ENCODE results near the gene TBC1D22A. TPM values are rescaled to one million over a fixed set of nuclear protein-coding genes. Genes with fewer than 3 reads are reported as not detected.

The TBC1D22A gene
- total RNA-seq, 2 experiments from 2014 or later, result 22.3 to 43.9 TPM

- H2AFZ ChIP-seq (ENCODE audit: low read length), result no peak overlapping the region
- ChIA-PET CTCF (ENCODE audit: unreplicated experiment) (no interaction called here), POLR2A (no interaction called here)
- no peak for DNase-seq (ENCODE audit: low spot score)
- intact Hi-C loops (cut with micrococcal nuclease; ENCODE audit: unreplicated experiment), result no loop called here
- H3K79me2 ChIP-seq (ENCODE audit: insufficient read depth, low read depth, low read length), result no peaks in the 10 kb centered on the region
- H3K4me3 ChIP-seq (ENCODE audit: low read depth, low read length, poor library complexity, severe bottlenecking), result no peak overlapping the region
- H3K9me3 ChIP-seq (ENCODE audit: low read length), result no peaks in the 10 kb centered on the region
- no peak overlapping the region for H3K27ac ChIP-seq (ENCODE audit: low read depth, low read length, poor library complexity, severe bottlenecking)
- BruUV-seq (replicated peaks), result no TSS peak
- H3K4me2 ChIP-seq (ENCODE audit: low read length), result no peak overlapping the region
- no peaks in the 10 kb centered on the region for H3K9me2 ChIP-seq (ENCODE audit: insufficient read depth, low read length)
- TF ChIP-seq EZH2phosphoT487 (IDR thresholded peaks at IDR 0.05; ENCODE audit: borderline replicate concordance, low read depth, low read length), result no peak
- TF ChIP-seq, protein P1, sequence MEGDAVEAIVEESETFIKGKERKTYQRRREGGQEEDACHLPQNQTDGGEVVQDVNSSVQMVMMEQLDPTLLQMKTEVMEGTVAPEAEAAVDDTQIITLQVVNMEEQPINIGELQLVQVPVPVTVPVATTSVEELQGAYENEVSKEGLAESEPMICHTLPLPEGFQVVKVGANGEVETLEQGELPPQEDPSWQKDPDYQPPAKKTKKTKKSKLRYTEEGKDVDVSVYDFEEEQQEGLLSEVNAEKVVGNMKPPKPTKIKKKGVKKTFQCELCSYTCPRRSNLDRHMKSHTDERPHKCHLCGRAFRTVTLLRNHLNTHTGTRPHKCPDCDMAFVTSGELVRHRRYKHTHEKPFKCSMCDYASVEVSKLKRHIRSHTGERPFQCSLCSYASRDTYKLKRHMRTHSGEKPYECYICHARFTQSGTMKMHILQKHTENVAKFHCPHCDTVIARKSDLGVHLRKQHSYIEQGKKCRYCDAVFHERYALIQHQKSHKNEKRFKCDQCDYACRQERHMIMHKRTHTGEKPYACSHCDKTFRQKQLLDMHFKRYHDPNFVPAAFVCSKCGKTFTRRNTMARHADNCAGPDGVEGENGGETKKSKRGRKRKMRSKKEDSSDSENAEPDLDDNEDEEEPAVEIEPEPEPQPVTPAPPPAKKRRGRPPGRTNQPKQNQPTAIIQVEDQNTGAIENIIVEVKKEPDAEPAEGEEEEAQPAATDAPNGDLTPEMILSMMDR (conservative IDR thresholded peaks at IDR 0.05; ENCODE audit: low read length), result no peak
- peaks cover 3% of the 10 kb centered on the region; the same call in 1 of the 2 replicates for H3K36me3 ChIP-seq (ENCODE audit: insufficient read depth, low read length)
- no peaks in the 10 kb centered on the region for H4K20me1 ChIP-seq (ENCODE audit: insufficient read depth, low read length)
- peaks cover 20% of the 10 kb centered on the region for H3K4me1 ChIP-seq (ENCODE audit: insufficient read depth, low read length, poor library complexity, severe bottlenecking)
Observed at GRCh38 chr22:47056361-47056760, 293.9 kb downstream of the TBC1D22A start.

DNA sequence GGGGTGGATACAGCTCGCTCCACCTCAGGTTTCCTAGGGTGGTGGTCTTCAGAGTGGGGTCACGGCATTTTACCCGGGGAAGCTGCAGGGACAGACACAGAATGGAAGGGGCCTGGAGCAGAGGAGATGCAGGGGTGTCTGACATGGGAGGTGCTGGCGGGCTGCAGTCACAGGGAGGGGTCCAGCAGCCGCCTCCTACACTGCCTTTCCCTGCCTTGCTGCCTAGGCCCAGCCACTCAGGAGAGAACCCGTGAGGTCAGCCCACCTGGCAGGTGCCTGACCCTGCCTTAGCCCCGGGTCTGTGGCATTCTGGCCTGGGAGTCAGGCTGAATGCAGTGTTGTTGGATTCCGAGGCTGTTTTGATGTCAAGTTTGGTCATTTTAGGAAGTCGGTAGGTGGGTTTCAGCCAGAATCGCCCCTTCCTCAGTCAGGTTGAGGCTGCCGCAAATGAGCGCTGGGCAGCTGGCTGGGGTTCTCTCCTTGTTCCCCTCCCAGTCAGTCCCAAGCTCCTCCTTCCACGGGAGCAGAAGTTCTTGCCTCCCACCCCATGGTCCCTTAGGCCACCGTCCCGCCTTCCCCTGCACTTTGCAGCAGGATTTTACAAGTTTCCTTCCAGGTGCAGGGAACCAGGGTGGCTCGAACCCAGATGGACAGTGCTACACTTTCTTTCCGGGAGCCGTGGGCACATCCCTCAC, 294.5 kb downstream of the TBC1D22A start:
- BruUV-seq (replicated peaks), result no TSS peak
- no peaks in the 10 kb centered on the region for H3K9me2 ChIP-seq (ENCODE audit: insufficient read depth, low read length)
- CTCF ChIA-PET (ENCODE audit: unreplicated experiment), result no interaction called here
- H3K9me3 ChIP-seq (ENCODE audit: low read length), result no peaks in the 10 kb centered on the region
- no peak for DNase-seq (ENCODE audit: low spot score)
- no peak overlapping the region for H3K4me3 ChIP-seq (ENCODE audit: low read depth, low read length, poor library complexity, severe bottlenecking)
- H3K79me2 ChIP-seq (ENCODE audit: insufficient read depth, low read depth, low read length), result no peaks in the 10 kb centered on the region
- TF ChIP-seq, protein P1 (conservative IDR thresholded peaks at IDR 0.05; ENCODE audit: low read length), result no peak
- no peak for TF ChIP-seq EZH2phosphoT487 (IDR thresholded peaks at IDR 0.05; ENCODE audit: borderline replicate concordance, low read depth, low read length)
- H3K4me2 ChIP-seq (ENCODE audit: low read length), result no peak overlapping the region
- peaks cover 20% of the 10 kb centered on the region for H3K4me1 ChIP-seq (ENCODE audit: insufficient read depth, low read length, poor library complexity, severe bottlenecking)
- no peaks in the 10 kb centered on the region for H4K20me1 ChIP-seq (ENCODE audit: insufficient read depth, low read length)
- H3K27ac ChIP-seq (ENCODE audit: low read depth, low read length, poor library complexity, severe bottlenecking), result no peak overlapping the region
- H3K36me3 ChIP-seq (ENCODE audit: insufficient read depth, low read length), result peaks cover 4% of the 10 kb centered on the region; the same call in 1 of the 2 replicates
- POLR2A ChIA-PET, result no interaction called here
- intact Hi-C loops (cut with micrococcal nuclease; ENCODE audit: unreplicated experiment), result no loop called here
- H2AFZ ChIP-seq (ENCODE audit: low read length), result no peak overlapping the region

- Histone ChIP-seq H3K4me3 (ENCODE audit: low read depth, low read length, poor library complexity, severe bottlenecking) (no peak overlapping the region), H2AFZ (ENCODE audit: low read length) (no peak overlapping the region), H3K4me2 (ENCODE audit: low read length) (no peak overlapping the region), H3K4me1 (ENCODE audit: insufficient read depth, low read length, poor library complexity, severe bottlenecking) (peaks cover 20% of the 10 kb centered on the region), H3K79me2 (ENCODE audit: insufficient read depth, low read depth, low read length) (no peaks in the 10 kb centered on the region), H3K27ac (ENCODE audit: low read depth, low read length, poor library complexity, severe bottlenecking) (no peak overlapping the region), H3K9me3 (ENCODE audit: low read length) (no peaks in the 10 kb centered on the region), H4K20me1 (ENCODE audit: insufficient read depth, low read length) (no peaks in the 10 kb centered on the region), H3K9me2 (ENCODE audit: insufficient read depth, low read length) (no peaks in the 10 kb centered on the region), H3K36me3 (ENCODE audit: insufficient read depth, low read length) (peaks cover 4% of the 10 kb centered on the region; the same call in 1 of the 2 replicates)
- POLR2A ChIA-PET, result no interaction called here
- intact Hi-C loops (cut with micrococcal nuclease; ENCODE audit: unreplicated experiment), result no loop called here
- TF ChIP-seq, protein P1 (conservative IDR thresholded peaks at IDR 0.05; ENCODE audit: low read length), result no peak
- no peak for TF ChIP-seq EZH2phosphoT487 (IDR thresholded peaks at IDR 0.05; ENCODE audit: borderline replicate concordance, low read depth, low read length)
- no TSS peak for BruUV-seq (replicated peaks)
- no peak for DNase-seq (ENCODE audit: low spot score)
- CTCF ChIA-PET (ENCODE audit: unreplicated experiment), result interaction anchor here (1.1 kb wide), 1 partner anchor 690 kb away, joined by 3 read pairs; no protein-coding TSS in a partner anchor
Observed at GRCh38 chr22:47057916-47058585, 295.6 kb downstream of the TBC1D22A start.

Measured in OCI-LY7 (cell line).